Glutamatergic neuron (in vitro differentiated cells): ENCODE results near the gene C9orf40. TPM values are rescaled to one million over a fixed set of nuclear protein-coding genes. Genes with fewer than 3 reads are reported as not detected.

Source experiments
- DNase-seq: peaks from one replicate; pipeline ENCODE4 v3.0.0; 2022
- H3K27ac Mint-ChIP-seq: one replicate; pipeline ENCODE4 v1.8.0; 2020; ENCODE audit warnings: mild to moderate bottlenecking, mixed read lengths, inconsistent platforms; ENCODE audit not compliant: unreplicated experiment
- H3K27me3 Mint-ChIP-seq: one replicate; pipeline ENCODE4 v1.8.0; 2020; ENCODE audit warnings: mild to moderate bottlenecking, moderate library complexity, mixed read lengths, inconsistent platforms; ENCODE audit not compliant: unreplicated experiment
- H3K36me3 Mint-ChIP-seq: one replicate; pipeline ENCODE4 v1.8.0; 2020; ENCODE audit warnings: mild to moderate bottlenecking, mixed read lengths, inconsistent platforms; ENCODE audit not compliant: unreplicated experiment
- H3K4me1 Mint-ChIP-seq: one replicate; pipeline ENCODE4 v1.8.0; 2020; ENCODE audit warnings: mild to moderate bottlenecking, low read depth, mixed read lengths, inconsistent platforms; ENCODE audit not compliant: unreplicated experiment
- H3K4me3 Mint-ChIP-seq: one replicate; pipeline ENCODE4 v1.8.0; 2020; ENCODE audit warnings: mild to moderate bottlenecking, mixed read lengths, inconsistent platforms; ENCODE audit not compliant: unreplicated experiment
- H3K9me3 Mint-ChIP-seq: one replicate; pipeline ENCODE4 v1.8.0; 2020; ENCODE audit warnings: mild to moderate bottlenecking, moderate library complexity, mixed read lengths, inconsistent platforms; ENCODE audit not compliant: unreplicated experiment
- total RNA-seq: library from RNA; stranded (reverse); fragmentation: NEBNext Ultra II Directional; extraction: Animal tissue kit (Norgen Biotek cat#: 25700); gene quantifications from one replicate; pipeline ENCODE4 v1.2.1, GENCODE V29; 2021; ENCODE audit not compliant: unreplicated experiment
- TF ChIP-seq, protein P1 (sequence below): fragments of 200-600 bp; sonication (generic); IDR thresholded peaks from one replicate; pipeline ENCODE4 v1.5.0; 2021; ENCODE audit not compliant: partially characterized antibody, unreplicated experiment

C9orf40 gene
- total RNA-seq, 1 donor from 2014 or later, result 10.4 TPM

DNA sequence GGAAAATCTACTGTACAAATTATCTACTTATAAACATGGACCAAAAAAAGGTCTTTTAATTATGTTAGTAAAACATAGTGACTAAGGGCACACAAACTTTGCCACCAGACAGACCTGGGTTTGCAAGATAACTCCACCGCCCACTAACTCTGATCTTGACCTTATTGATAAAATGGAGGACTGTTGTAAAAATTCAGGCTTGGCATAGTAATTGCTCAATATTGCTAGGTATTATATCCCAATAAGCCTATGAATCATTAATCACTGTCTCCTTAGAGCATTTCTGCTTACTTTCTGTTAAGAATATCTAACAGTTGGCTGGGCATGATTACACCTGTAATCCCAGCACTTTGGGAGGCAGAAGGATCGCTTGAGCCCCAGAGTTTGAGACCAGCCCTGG is 3.8 kb downstream of the C9orf40 start:
- no peak overlapping the region for H3K4me3 Mint-ChIP-seq

DNA sequence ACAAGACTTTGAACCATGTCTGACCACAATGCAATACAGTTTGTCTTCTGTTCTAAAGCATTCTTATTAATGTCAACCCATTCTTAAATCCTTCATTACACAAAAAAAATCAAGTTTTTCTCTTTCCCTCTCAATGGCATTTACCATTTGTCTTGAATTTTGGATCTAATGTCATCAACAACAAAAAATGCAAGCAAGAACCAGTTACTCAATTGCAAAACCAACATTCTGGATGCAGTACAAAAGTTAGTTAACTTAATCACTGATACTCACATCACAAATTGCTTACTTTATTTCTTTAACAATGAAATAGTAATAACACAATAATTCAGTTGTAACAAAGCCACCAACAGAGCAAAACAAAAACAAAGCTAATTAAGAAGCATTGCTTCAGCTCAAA is 6.0 kb downstream of the C9orf40 start:
- H3K27ac Mint-ChIP-seq, result no peak overlapping the region
- H3K9me3 Mint-ChIP-seq, result no peaks in the 10 kb centered on the region
- peaks cover 4% of the 10 kb centered on the region for H3K4me1 Mint-ChIP-seq
- no peak overlapping the region for H3K4me3 Mint-ChIP-seq
- TF ChIP-seq, protein P1, sequence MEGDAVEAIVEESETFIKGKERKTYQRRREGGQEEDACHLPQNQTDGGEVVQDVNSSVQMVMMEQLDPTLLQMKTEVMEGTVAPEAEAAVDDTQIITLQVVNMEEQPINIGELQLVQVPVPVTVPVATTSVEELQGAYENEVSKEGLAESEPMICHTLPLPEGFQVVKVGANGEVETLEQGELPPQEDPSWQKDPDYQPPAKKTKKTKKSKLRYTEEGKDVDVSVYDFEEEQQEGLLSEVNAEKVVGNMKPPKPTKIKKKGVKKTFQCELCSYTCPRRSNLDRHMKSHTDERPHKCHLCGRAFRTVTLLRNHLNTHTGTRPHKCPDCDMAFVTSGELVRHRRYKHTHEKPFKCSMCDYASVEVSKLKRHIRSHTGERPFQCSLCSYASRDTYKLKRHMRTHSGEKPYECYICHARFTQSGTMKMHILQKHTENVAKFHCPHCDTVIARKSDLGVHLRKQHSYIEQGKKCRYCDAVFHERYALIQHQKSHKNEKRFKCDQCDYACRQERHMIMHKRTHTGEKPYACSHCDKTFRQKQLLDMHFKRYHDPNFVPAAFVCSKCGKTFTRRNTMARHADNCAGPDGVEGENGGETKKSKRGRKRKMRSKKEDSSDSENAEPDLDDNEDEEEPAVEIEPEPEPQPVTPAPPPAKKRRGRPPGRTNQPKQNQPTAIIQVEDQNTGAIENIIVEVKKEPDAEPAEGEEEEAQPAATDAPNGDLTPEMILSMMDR, result no peak
- H3K36me3 Mint-ChIP-seq, result no peaks in the 10 kb centered on the region
- peaks cover 8% of the 10 kb centered on the region for H3K27me3 Mint-ChIP-seq
- DNase-seq, result no peak

More for the DNA sequence above, 3.8 kb downstream of the C9orf40 start:
- TF ChIP-seq, protein P1, result no peak
- no peak for DNase-seq
- Mint-ChIP-seq H3K27me3 (peaks cover 10% of the 10 kb centered on the region), H3K9me3 (no peaks in the 10 kb centered on the region), H3K4me1 (peaks cover 4% of the 10 kb centered on the region), H3K27ac (no peak overlapping the region), H3K36me3 (no peaks in the 10 kb centered on the region)

DNA sequence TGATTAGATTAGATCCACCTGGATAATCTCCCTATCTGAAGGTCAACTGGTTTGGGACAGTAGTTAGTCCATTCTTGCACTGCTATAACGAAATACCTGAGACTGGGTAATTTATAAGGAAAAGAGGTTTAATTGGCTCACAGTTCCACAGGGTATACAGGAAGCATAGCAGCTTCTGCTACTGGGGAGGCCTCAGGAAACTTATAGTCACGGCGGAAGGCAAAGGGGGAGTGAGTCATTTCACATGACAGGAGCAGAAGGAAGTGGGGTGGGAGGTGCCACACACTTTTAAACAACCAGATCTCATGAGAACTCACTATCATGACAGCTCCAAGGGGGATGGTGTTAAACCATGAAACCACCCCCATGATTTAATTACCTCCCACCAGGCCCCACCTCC is 9.9 kb downstream of the C9orf40 start:
- no peaks in the 10 kb centered on the region for H3K4me1 Mint-ChIP-seq
- H3K27ac Mint-ChIP-seq, result no peak overlapping the region
- no peaks in the 10 kb centered on the region for H3K36me3 Mint-ChIP-seq
- DNase-seq, result no peak
- H3K9me3 Mint-ChIP-seq, result no peaks in the 10 kb centered on the region
- no peak overlapping the region for H3K4me3 Mint-ChIP-seq
- TF ChIP-seq, protein P1, result no peak
- no peaks in the 10 kb centered on the region for H3K27me3 Mint-ChIP-seq

DNA sequence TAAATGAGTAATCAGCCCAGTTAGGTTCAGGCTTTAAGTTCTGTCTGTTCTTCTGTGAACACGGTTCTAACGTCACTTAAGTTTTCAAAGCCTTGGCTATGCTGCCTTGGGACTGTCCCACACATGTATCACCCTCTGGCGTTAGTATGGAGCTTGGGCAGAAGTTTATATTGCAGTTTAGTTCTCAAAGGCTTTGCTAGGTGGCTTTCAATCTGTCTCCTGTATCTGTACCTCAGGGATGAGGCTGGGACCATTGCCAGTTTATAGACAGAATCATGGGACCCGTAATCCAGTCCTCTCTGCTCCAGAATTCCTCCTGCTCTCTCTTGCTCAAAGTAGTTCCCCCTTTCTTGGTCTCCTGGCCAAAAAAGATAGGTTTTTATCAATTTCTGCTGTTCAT is 12.1 kb downstream of the C9orf40 start:
- H3K9me3 Mint-ChIP-seq, result no peaks in the 10 kb centered on the region
- TF ChIP-seq, protein P1, result no peak
- no peak for DNase-seq
- peaks cover 2% of the 10 kb centered on the region for H3K27me3 Mint-ChIP-seq
- no peaks in the 10 kb centered on the region for H3K36me3 Mint-ChIP-seq
- no peaks in the 10 kb centered on the region for H3K4me1 Mint-ChIP-seq
- H3K27ac Mint-ChIP-seq, result no peak overlapping the region
- no peak overlapping the region for H3K4me3 Mint-ChIP-seq

DNA sequence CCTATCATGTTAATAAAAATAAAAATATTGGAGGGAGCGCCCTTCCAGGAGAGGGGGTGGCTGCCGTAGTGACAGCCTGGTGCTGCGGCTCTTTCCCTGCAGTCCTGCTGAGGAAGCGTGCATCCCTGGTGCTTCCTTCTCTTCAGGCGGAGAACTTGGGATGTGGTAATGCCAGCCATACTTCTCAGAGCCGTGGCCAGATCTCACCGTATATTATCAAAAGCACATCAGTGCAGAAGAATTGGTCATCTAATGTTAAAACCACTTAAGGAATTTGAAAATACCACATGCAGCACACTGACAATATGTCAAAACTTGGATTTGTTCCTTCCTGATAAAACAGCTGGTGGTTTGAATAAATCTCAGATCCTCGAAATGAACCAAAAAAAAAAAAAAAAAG is 17.7 kb downstream of the C9orf40 start:
- H3K36me3 Mint-ChIP-seq, result no peaks in the 10 kb centered on the region
- H3K27me3 Mint-ChIP-seq, result peaks cover 2% of the 10 kb centered on the region
- no peak for DNase-seq
- H3K4me1 Mint-ChIP-seq, result no peaks in the 10 kb centered on the region
- TF ChIP-seq, protein P1, result no peak
- H3K4me3 Mint-ChIP-seq, result no peak overlapping the region
- H3K27ac Mint-ChIP-seq, result no peak overlapping the region
- H3K9me3 Mint-ChIP-seq, result no peaks in the 10 kb centered on the region
